ENCODE results near the gene ITPR1.

GRCh38 chr3:4732925-4733324, 239.8 kb downstream of the ITPR1 start:
- TF ChIP-seq TAF1 (IDR thresholded peaks at IDR 0.05; ENCODE audit: borderline replicate concordance, insufficient read depth, low read length) (no peak), POLR2AphosphoS5 (IDR thresholded peaks at IDR 0.05; ENCODE audit: low read depth, low read length) (no peak), SIN3A (IDR thresholded peaks at IDR 0.05; ENCODE audit: borderline replicate concordance, insufficient read depth, low read length) (no peak), REST (IDR thresholded peaks at IDR 0.05; ENCODE audit: insufficient read depth in 1 of 2, low read depth in 2 of 2, low read length in 2 of 2) (no peak), FOXP2 (optimal IDR thresholded peaks at IDR 0.05; ENCODE audit: borderline replicate concordance, extremely low read depth, extremely low read length, insufficient read depth) (no peak)

All from PFSK-1 (cell line).